Measurements from ENCODE around the gene CDCA8. TPM values are rescaled to one million over a fixed set of nuclear protein-coding genes. Genes with fewer than 3 reads are reported as not detected.

CDCA8 gene
- total and polyA plus RNA-seq, 2 of the 13 experiments (the other 11 are each of a cell fraction or from before 2014, with no cell fraction given): 24.1 to 38.6 TPM

- TF ChIP-seq ZUFSP (CRISPR knock-in tag; IDR thresholded peaks at IDR 0.05; ENCODE audit: borderline replicate concordance) (no peak), ZNF557 (CRISPR knock-in tag; IDR thresholded peaks at IDR 0.05) (no peak), ELK4 (CRISPR knock-in tag; IDR thresholded peaks at IDR 0.05; ENCODE audit: borderline replicate concordance) (no peak), ZNF280D (CRISPR knock-in tag; IDR thresholded peaks at IDR 0.05) (no peak), SP5 (CRISPR knock-in tag; IDR thresholded peaks at IDR 0.05; ENCODE audit: borderline replicate concordance, low read depth) (no peak), MED1 (CRISPR knock-in tag; IDR thresholded peaks at IDR 0.05) (no peak), ONECUT2 (CRISPR knock-in tag; IDR thresholded peaks at IDR 0.05) (no peak), REL (CRISPR knock-in tag; conservative IDR thresholded peaks at IDR 0.05) (no peak), ZNF567 (CRISPR knock-in tag; IDR thresholded peaks at IDR 0.05; ENCODE audit: borderline replicate concordance) (no peak), FOSL1 (CRISPR knock-in tag; IDR thresholded peaks at IDR 0.05; ENCODE audit: borderline replicate concordance) (no peak), ZNF343 (CRISPR knock-in tag; IDR thresholded peaks at IDR 0.05) (no peak; the same call in 1 of the 2 replicates), ZNF292 (CRISPR knock-in tag; IDR thresholded peaks at IDR 0.05; ENCODE audit: borderline replicate concordance, low read depth) (no peak; the same call in 1 of the 2 replicates), ZNF121 (CRISPR knock-in tag; IDR thresholded peaks at IDR 0.05) (no peak)
- TF ChIP-seq, protein P1, sequence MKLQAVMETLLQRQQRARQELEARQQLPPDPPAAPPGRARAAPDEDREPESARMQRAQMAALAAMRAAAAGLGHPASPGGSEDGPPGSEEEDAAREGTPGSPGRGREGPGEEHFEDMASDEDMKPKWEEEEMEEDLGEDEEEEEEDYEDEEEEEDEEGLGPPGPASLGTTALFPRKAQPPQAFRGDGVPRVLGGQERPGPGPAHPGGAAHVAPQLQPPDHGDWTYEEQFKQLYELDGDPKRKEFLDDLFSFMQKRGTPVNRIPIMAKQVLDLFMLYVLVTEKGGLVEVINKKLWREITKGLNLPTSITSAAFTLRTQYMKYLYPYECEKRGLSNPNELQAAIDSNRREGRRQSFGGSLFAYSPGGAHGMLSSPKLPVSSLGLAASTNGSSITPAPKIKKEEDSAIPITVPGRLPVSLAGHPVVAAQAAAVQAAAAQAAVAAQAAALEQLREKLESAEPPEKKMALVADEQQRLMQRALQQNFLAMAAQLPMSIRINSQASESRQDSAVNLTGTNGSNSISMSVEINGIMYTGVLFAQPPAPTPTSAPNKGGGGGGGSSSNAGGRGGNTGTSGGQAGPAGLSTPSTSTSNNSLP (IDR thresholded peaks at IDR 0.05; ENCODE audit: low read depth, low read length): no peak
These were observed 729 bp upstream of the CDCA8 start (continued) for GRCh38 chr1:37691497-37692077.

Measured in HepG2 (cell line).